PC-3 (cell line): ENCODE results near the gene FGD3. TPM values are rescaled to one million over a fixed set of nuclear protein-coding genes. Genes with fewer than 3 reads are reported as not detected.
"Not testable (repeated sequence)": the region's sequence is repeated elsewhere in the genome, so short reads cannot be mapped to it uniquely, and the experiment has no call there.

Experiments used
- ATAC-seq: fragments of 200-7000 bp; cut with Tn5 transposase; 2 replicates; pipeline ENCODE4 v1.9.1; 2020; ENCODE audit warnings: mild to moderate bottlenecking, moderate library complexity
- BruUV-seq: library from RNA; stranded (reverse); fragments of 400-500 nt; replicated peaks from 2 replicates; lab custom pipeline; 2021; lab: Mats Ljungman, UMichigan
- CTCF ChIA-PET: fragments of 300-600 bp; sonication (Branson Sonifier 250); formaldehyde crosslinking; loops from one replicate; lab custom pipeline; 2022; ENCODE audit warnings: antibody characterized with exemption; lab: Charles Lee
- POLR2A ChIA-PET: fragments of 300-600 bp; sonication (Branson Sonifier 250); formaldehyde crosslinking; loops from one replicate; lab custom pipeline; 2022; ENCODE audit warnings: antibody characterized with exemption; ENCODE audit not compliant: unreplicated experiment; lab: Charles Lee
- DNase-seq: peaks from one replicate; pipeline ENCODE4 v3.0.0-alpha.2; 2015
- H2AFZ ChIP-seq: fragments of 300-600 bp; sonication (generic); 2 replicates; pipeline ENCODE4 v1.6.0; 2016; ENCODE audit warnings: antibody characterized with exemption, low read length
- H3F3A ChIP-seq: fragments of 300-600 bp; sonication (generic); one replicate; pipeline ENCODE4 v1.6.0; 2017; ENCODE audit warnings: antibody characterized with exemption, low read length, control low read depth, mild to moderate bottlenecking; ENCODE audit not compliant: unreplicated experiment
- H3K27ac ChIP-seq: fragments of 300-600 bp; sonication (generic); 2 replicates; pipeline ENCODE4 v1.5.1; 2016; ENCODE audit warnings: mild to moderate bottlenecking, low read length
- H3K27me3 ChIP-seq: fragments of 300-600 bp; sonication (generic); 2 replicates; pipeline ENCODE4 v1.6.1; 2016; ENCODE audit warnings: low read length, mixed read lengths
- H3K36me3 ChIP-seq: fragments of 300-600 bp; sonication (generic); 2 replicates; pipeline ENCODE4 v1.6.1; 2016; ENCODE audit warnings: low read depth, mixed run types, low read length, mixed read lengths
- H3K4me1 ChIP-seq: fragments of 300-600 bp; sonication (generic); 2 replicates; pipeline ENCODE4 v1.5.1; 2016; ENCODE audit warnings: low read length; ENCODE audit not compliant: insufficient read depth
- H3K4me2 ChIP-seq: fragments of 300-600 bp; sonication (generic); 2 replicates; pipeline ENCODE4 v1.6.0; 2016; ENCODE audit warnings: low read length
- H3K4me3 ChIP-seq: fragments of 300-600 bp; sonication (generic); 2 replicates; pipeline ENCODE4 v1.5.1; 2016; ENCODE audit warnings: mild to moderate bottlenecking, low read length, mixed read lengths
- H3K79me2 ChIP-seq: fragments of 300-600 bp; sonication (generic); 2 replicates; pipeline ENCODE4 v1.6.1; 2017; ENCODE audit warnings: low read length, mixed read lengths
- H3K9ac ChIP-seq: fragments of 300-600 bp; sonication (generic); 2 replicates; pipeline ENCODE4 v1.6.0; 2016; ENCODE audit warnings: mild to moderate bottlenecking, low read length
- H3K9me2 ChIP-seq: fragments of 300-600 bp; sonication (generic); replicated peaks from 2 replicates; pipeline ENCODE4 v1.6.1; 2016; ENCODE audit warnings: mixed run types, low read length, mixed read lengths
- H3K9me3 ChIP-seq: fragments of 300-600 bp; sonication (generic); 2 replicates; pipeline ENCODE4 v1.6.1; 2016; ENCODE audit warnings: low read length, mixed read lengths
- H4K20me1 ChIP-seq: fragments of 300-600 bp; sonication (generic); 2 replicates; pipeline ENCODE4 v1.6.1; 2016; ENCODE audit warnings: low read length, mixed read lengths
- CTCF ChIP-seq: fragments of 300-600 bp; sonication (generic); conservative IDR thresholded peaks from 2 replicates; pipeline ENCODE4 v1.5.1; 2017; ENCODE audit warnings: antibody characterized with exemption, low read depth, mild to moderate bottlenecking, low read length
- EZH2 ChIP-seq: fragments of 300-600 bp; sonication (generic); IDR thresholded peaks from one replicate; pipeline ENCODE4 v1.6.1; 2017; ENCODE audit warnings: antibody characterized with exemption, mild to moderate bottlenecking, low read length; ENCODE audit not compliant: unreplicated experiment
- EZH2phosphoT487 ChIP-seq: fragments of 300-600 bp; sonication (generic); IDR thresholded peaks from 2 replicates; pipeline ENCODE4 v1.6.1; 2018; ENCODE audit warnings: mild to moderate bottlenecking, antibody characterized with exemption, low read length, borderline replicate concordance
- intact Hi-C: fragments of 100-400 bp; cut with micrococcal nuclease; formaldehyde crosslinking; loops from 2 replicates; pipeline ENCODE4 v1.9.0; 2023
- total RNA-seq: library from RNA; depleted of rRNA; stranded (reverse); fragments of >200 nt; gene quantifications from 2 replicates; pipeline ENCODE4 v1.2.3, GENCODE V29; 2014

The FGD3 gene
- total RNA-seq, 1 experiment from 2014 or later = 5.4 TPM

GRCh38 chr9:93013856-93014582 is 66.7 kb downstream of the FGD3 start:
- Histone ChIP-seq H3K4me2 (no peak overlapping the region), H3K9me2 (no peaks in the 10 kb centered on the region), H3F3A (no peaks in the 10 kb centered on the region), H3K27ac (no peak overlapping the region), H3K9ac (no peak overlapping the region), H3K27me3 (no peaks in the 10 kb centered on the region), H2AFZ (no peak overlapping the region), H4K20me1 (no peaks in the 10 kb centered on the region), H3K9me3 (no peaks in the 10 kb centered on the region), H3K4me1 (no peaks in the 10 kb centered on the region), H3K4me3 (no peak overlapping the region), H3K79me2 (no peaks in the 10 kb centered on the region), H3K36me3 (no peaks in the 10 kb centered on the region)
- POLR2A ChIA-PET = no interaction called here
- DNase-seq (no peak), ATAC-seq (no peak)
- intact Hi-C loops = no loop called here
- CTCF ChIA-PET = interaction anchor here (0.8 kb wide), 1 partner anchor 65 kb away, joined by 4 read pairs; no protein-coding TSS in a partner anchor
- BruUV-seq = no TSS peak
- TF ChIP-seq CTCF = no peak
- TF ChIP-seq EZH2phosphoT487 = no peak
- TF ChIP-seq EZH2 = no peak

GRCh38 chr9:93015190-93015589 is 67.9 kb downstream of the FGD3 start:
- H3K9me2 ChIP-seq, H3K79me2 ChIP-seq, intact Hi-C loops, H3K27ac ChIP-seq, BruUV-seq, H3K9ac ChIP-seq, ATAC-seq, H3K4me1 ChIP-seq, POLR2A ChIA-PET, H3F3A ChIP-seq, H3K27me3 ChIP-seq, H2AFZ ChIP-seq, H3K36me3 ChIP-seq, H3K9me3 ChIP-seq, H3K4me2 ChIP-seq, CTCF ChIA-PET, H4K20me1 ChIP-seq, H3K4me3 ChIP-seq, DNase-seq: not testable (repeated sequence)

- intact Hi-C loops = no loop called here
- no peak overlapping the region for H2AFZ ChIP-seq
- no peak overlapping the region for H3K4me2 ChIP-seq
- DNase-seq = no peak
- no peaks in the 10 kb centered on the region for H3K36me3 ChIP-seq
- no peaks in the 10 kb centered on the region for H3K4me1 ChIP-seq
- H3K9me3 ChIP-seq = no peaks in the 10 kb centered on the region
- no peak overlapping the region for H3K9ac ChIP-seq
- no TSS peak for BruUV-seq
- POLR2A ChIA-PET = no interaction called here
- no peaks in the 10 kb centered on the region for H3K9me2 ChIP-seq
- no peaks in the 10 kb centered on the region for H3K27me3 ChIP-seq
- CTCF ChIA-PET = no interaction called here
- H3F3A ChIP-seq = no peaks in the 10 kb centered on the region
- no peak for TF ChIP-seq CTCF
- no peak for TF ChIP-seq EZH2
- H3K27ac ChIP-seq = no peak overlapping the region
- no peak overlapping the region for H3K4me3 ChIP-seq
- H4K20me1 ChIP-seq = no peaks in the 10 kb centered on the region
- ATAC-seq = no peak
- H3K79me2 ChIP-seq = no peaks in the 10 kb centered on the region
Observed at GRCh38 chr9:93017621-93018020, 70.3 kb downstream of the FGD3 start.
